Mesenchymal stem cell (in vitro differentiated cells and primary cell): ENCODE data around the gene GALNT7.

Experiments
- DNase-seq: peaks from one replicate; pipeline ENCODE4 v3.0.0-alpha.2; 2013
- H2AFZ ChIP-seq: one replicate; pipeline ENCODE4 v1.6.1; 2013; ENCODE audit warnings: low read depth, mild to moderate bottlenecking, control low read depth, inconsistent platforms, low read length, moderate library complexity
- H2AK5ac ChIP-seq: 2 replicates; pipeline ENCODE4 v1.6.1; 2013; ENCODE audit warnings: low read length, moderate library complexity, mild to moderate bottlenecking, inconsistent platforms; ENCODE audit not compliant: severe bottlenecking
- H2BK120ac ChIP-seq: one replicate; pipeline ENCODE4 v1.6.1; 2013; ENCODE audit warnings: low read depth, mild to moderate bottlenecking, inconsistent platforms, low read length, moderate library complexity
- H2BK12ac ChIP-seq, 2 experiments: one replicate each; pipeline ENCODE4 v1.6.1; 2013; ENCODE audit warnings: inconsistent platforms in 2 of 2, low read length in 2 of 2, mild to moderate bottlenecking in 2 of 2, moderate library complexity in 2 of 2, control low read depth in 1 of 2
- H2BK15ac ChIP-seq: one replicate; pipeline ENCODE4 v1.6.1; 2013; ENCODE audit warnings: mild to moderate bottlenecking, low read depth, inconsistent platforms; ENCODE audit not compliant: poor library complexity, severe bottlenecking
- H2BK5ac ChIP-seq: 2 replicates; pipeline ENCODE4 v1.6.1; 2013; ENCODE audit warnings: low read depth, mild to moderate bottlenecking, low read length, control low read depth, inconsistent platforms; ENCODE audit not compliant: poor library complexity, severe bottlenecking
- H3K14ac ChIP-seq, 2 experiments: one replicate each; pipeline ENCODE4 v1.6.1; 2013; ENCODE audit warnings: inconsistent platforms in 2 of 2, low read length in 2 of 2, control low read depth in 1 of 2, mild to moderate bottlenecking in 1 of 2, moderate library complexity in 1 of 2
- H3K18ac ChIP-seq, 2 experiments: one replicate each; pipeline ENCODE4 v1.6.1; 2013; ENCODE audit warnings: inconsistent platforms in 2 of 2, low read length in 2 of 2, control low read depth in 1 of 2, low read depth in 1 of 2, mild to moderate bottlenecking in 1 of 2
- H3K23ac ChIP-seq, 2 experiments: one replicate each; pipeline ENCODE4 v1.6.1; 2013; ENCODE audit warnings: inconsistent platforms in 2 of 2, low read length in 2 of 2, mild to moderate bottlenecking in 2 of 2, moderate library complexity in 2 of 2, control low read depth in 1 of 2
- H3K27ac ChIP-seq: 2 replicates; pipeline ENCODE4 v1.5.1; 2013; ENCODE audit warnings: mild to moderate bottlenecking, moderate library complexity, low read length, control low read depth, inconsistent platforms; ENCODE audit not compliant: poor library complexity, severe bottlenecking
- H3K27me3 ChIP-seq, 2 experiments: 2 replicates each; pipeline versions ENCODE4 v1.6.1 to v1.7.0; 2013; ENCODE audit warnings: low read length in 2 of 2, mild to moderate bottlenecking in 2 of 2, moderate library complexity in 2 of 2, control low read depth in 1 of 2, inconsistent platforms in 1 of 2; ENCODE audit not compliant: control insufficient read depth in 1 of 2, insufficient read depth in 1 of 2
- H3K36me3 ChIP-seq, 2 experiments: 2 replicates each; pipeline versions ENCODE4 v1.6.1 to v1.7.0; 2013; ENCODE audit warnings: low read length in 2 of 2, control low read depth in 1 of 2, inconsistent platforms in 1 of 2, low read depth in 1 of 2, mild to moderate bottlenecking in 1 of 2; ENCODE audit not compliant: insufficient read depth in 2 of 2, control insufficient read depth in 1 of 2
- H3K4ac ChIP-seq, 2 experiments: one replicate each; pipeline ENCODE4 v1.6.1; 2013; ENCODE audit warnings: inconsistent platforms in 2 of 2, low read length in 2 of 2, mild to moderate bottlenecking in 2 of 2, moderate library complexity in 2 of 2, control low read depth in 1 of 2, low read depth in 1 of 2
- H3K4me1 ChIP-seq: 2 replicates; pipeline ENCODE4 v1.6.1; 2013; ENCODE audit warnings: low read depth, low read length, control low read depth; ENCODE audit not compliant: control insufficient read depth, insufficient read depth
- H3K4me2 ChIP-seq: 2 replicates; pipeline ENCODE4 v1.6.1; 2013; ENCODE audit warnings: low read length, mild to moderate bottlenecking, inconsistent platforms; ENCODE audit not compliant: poor library complexity, severe bottlenecking
- H3K4me3 ChIP-seq, 2 experiments: 2 replicates each; pipeline versions ENCODE4 v1.5.1 to v1.7.0; 2013; ENCODE audit warnings: low read length in 2 of 2, mild to moderate bottlenecking in 2 of 2, control low read depth in 1 of 2, low read depth in 1 of 2; ENCODE audit not compliant: insufficient read depth in 1 of 2
- H3K79me1 ChIP-seq: replicated peaks from 2 replicates; pipeline ENCODE4 v1.6.1; 2013; ENCODE audit warnings: mild to moderate bottlenecking, control low read depth, low read length, inconsistent platforms; ENCODE audit not compliant: poor library complexity, severe bottlenecking
- H3K9ac ChIP-seq: 2 replicates; pipeline ENCODE4 v1.7.0; 2013; ENCODE audit warnings: mild to moderate bottlenecking, low read length, moderate library complexity
- H3K9me3 ChIP-seq: 2 replicates; pipeline ENCODE4 v1.7.0; 2013; ENCODE audit warnings: mild to moderate bottlenecking, low read length; ENCODE audit not compliant: control insufficient read depth
- H4K8ac ChIP-seq: one replicate; pipeline ENCODE4 v1.6.1; 2013; ENCODE audit warnings: inconsistent platforms, mild to moderate bottlenecking, low read length, moderate library complexity
- H4K91ac ChIP-seq: one replicate; pipeline ENCODE4 v1.6.1; 2013; ENCODE audit warnings: mild to moderate bottlenecking, low read length, inconsistent platforms
- WGBS: methylation state at CpG from one replicate; pipeline ENCODE4 v1.1.7; 2013; ENCODE audit warnings: mixed read lengths; 5-methylcytosine and 5-hydroxymethylcytosine counted together

GALNT7 gene

DNA sequence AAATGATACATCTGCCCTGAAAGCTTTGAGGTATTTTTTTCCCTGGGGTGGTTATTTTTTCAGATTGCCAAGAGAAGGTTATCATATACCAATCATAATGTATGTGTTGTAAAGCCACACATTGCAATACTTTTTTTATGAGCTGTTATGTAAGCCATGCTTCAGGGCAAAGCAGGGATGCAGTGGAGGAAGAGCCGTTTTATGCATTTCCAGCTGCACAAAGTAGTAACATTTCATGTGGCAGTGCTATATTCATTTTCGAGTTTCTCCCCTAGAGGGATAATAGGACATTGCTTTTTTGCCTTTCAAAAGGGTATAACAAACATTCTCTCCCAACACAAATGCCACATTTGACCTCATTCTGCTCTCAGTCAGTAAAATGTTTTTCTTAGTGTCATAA is 68.5 kb downstream of the GALNT7 start:
- Histone ChIP-seq H3K27me3 (no peaks in the 10 kb centered on the region), H3K9me3 (no peaks in the 10 kb centered on the region), H2BK15ac (no peak overlapping the region), H3K4me1 (peaks cover 3% of the 10 kb centered on the region), H3K4me3 (no peak overlapping the region), H3K4me2 (no peak overlapping the region), H2AK5ac (no peak overlapping the region), H2BK5ac (no peak overlapping the region), H3K23ac (no peak overlapping the region), H2BK120ac (no peak overlapping the region), H2AFZ (no peak overlapping the region), H3K18ac (no peak overlapping the region), H3K27ac (no peak overlapping the region), H3K4ac (no peak overlapping the region), H2BK12ac (no peak overlapping the region), H3K14ac (no peak overlapping the region), H3K36me3 (peaks cover 3 to 15% of the 10 kb centered on the region in 2 experiments), H4K8ac (no peak overlapping the region), H4K91ac (no peak overlapping the region), H3K9ac (no peak overlapping the region), H3K79me1 (peaks cover 11% of the 10 kb centered on the region)
- DNase-seq: no peak
- WGBS: 40% methylated on average over 2 of the region's 2 CpGs

- Histone ChIP-seq H3K4ac (no peak overlapping the region), H2BK120ac (no peak overlapping the region), H2AFZ (no peak overlapping the region), H3K4me3 (no peak overlapping the region), H4K8ac (no peak overlapping the region), H2BK12ac (no peak overlapping the region), H4K91ac (no peak overlapping the region), H3K79me1 (peaks cover 14% of the 10 kb centered on the region), H3K36me3 (peaks cover 3 to 11% of the 10 kb centered on the region in 2 experiments), H3K14ac (no peak overlapping the region), H3K9me3 (no peaks in the 10 kb centered on the region), H2BK5ac (no peak overlapping the region), H3K27me3 (no peaks in the 10 kb centered on the region), H3K18ac (no peak overlapping the region), H3K23ac (no peak overlapping the region), H3K4me2 (no peak overlapping the region), H3K9ac (peak overlapping the region; percentile 12), H3K4me1 (peaks cover 6% of the 10 kb centered on the region), H2AK5ac (no peak overlapping the region), H2BK15ac (no peak overlapping the region), H3K27ac (no peak overlapping the region)
- no peak for DNase-seq
- 94% methylated on average over 2 of the region's 2 CpGs for WGBS
Observed at GRCh38 chr4:173237762-173238161, 69.2 kb downstream of the GALNT7 start.

- DNase-seq: no peak
- Histone ChIP-seq H3K23ac (no peak overlapping the region), H3K18ac (no peak overlapping the region), H2AFZ (no peak overlapping the region), H2AK5ac (no peak overlapping the region), H2BK120ac (no peak overlapping the region), H3K36me3 (peaks cover 0 to under 1% of the 10 kb centered on the region in 2 experiments), H3K4me2 (no peak overlapping the region), H3K79me1 (peaks cover 10% of the 10 kb centered on the region), H3K14ac (no peak overlapping the region), H2BK5ac (no peak overlapping the region), H3K9me3 (no peaks in the 10 kb centered on the region), H2BK15ac (no peak overlapping the region), H3K9ac (no peak overlapping the region), H3K4me3 (no peak overlapping the region), H3K27me3 (no peaks in the 10 kb centered on the region), H4K8ac (no peak overlapping the region), H3K27ac (no peak overlapping the region), H2BK12ac (no peak overlapping the region), H3K4me1 (peaks cover 6% of the 10 kb centered on the region), H3K4ac (no peak overlapping the region), H4K91ac (no peak overlapping the region)
Observed at GRCh38 chr4:173240696-173241095, 72.1 kb downstream of the GALNT7 start.

DNA sequence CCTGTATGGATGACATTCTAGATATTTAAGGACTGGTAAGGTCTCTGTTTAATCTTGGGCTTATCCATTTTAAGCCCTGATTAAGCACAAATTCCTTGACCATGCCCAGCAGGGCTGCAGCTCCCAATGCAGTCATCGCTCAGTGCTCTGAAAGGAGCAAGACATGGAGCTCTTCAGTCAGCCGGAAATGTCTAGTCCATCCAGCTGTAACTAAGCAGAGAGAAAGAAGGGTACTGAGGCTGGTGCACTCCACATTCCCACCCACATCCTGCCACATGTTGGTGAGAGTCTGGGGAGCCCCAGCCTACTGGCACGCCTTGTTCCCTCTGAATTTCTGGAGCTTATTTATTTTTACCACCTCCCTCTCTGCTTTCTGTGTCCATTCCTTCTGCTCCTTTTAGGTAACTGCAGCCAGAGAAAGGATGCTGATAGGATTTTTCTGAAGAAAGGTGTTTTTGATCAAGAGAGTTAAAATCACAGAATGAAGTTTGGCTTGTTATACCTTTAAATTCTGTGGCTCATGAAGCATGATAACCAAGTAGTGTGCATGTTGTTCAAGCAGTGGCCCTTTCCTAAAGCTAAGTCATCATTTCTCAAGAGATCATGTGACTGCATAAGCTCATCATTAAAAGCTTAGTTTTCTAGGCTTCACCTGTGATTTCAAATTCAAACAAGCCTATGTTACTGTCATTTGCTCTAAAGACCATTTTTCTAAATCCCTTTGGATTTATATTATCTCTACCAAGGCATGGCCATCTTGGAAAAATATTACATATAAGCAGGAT is 74.0 kb downstream of the GALNT7 start:
- no peak for DNase-seq
- Histone ChIP-seq H3K79me1 (peaks cover 5% of the 10 kb centered on the region), H3K23ac (no peak overlapping the region), H3K4me3 (peak overlapping the region in 1 of 2 experiments; percentile 28), H2AK5ac (peak overlapping the region; percentile 88), H4K8ac (no peak overlapping the region), H2BK120ac (no peak overlapping the region), H2BK5ac (peak overlapping the region; percentile 35), H3K4ac (no peak overlapping the region), H3K14ac (no peak overlapping the region), H3K9ac (peak overlapping the region; percentile 69), H3K4me1 (peaks cover 5% of the 10 kb centered on the region), H4K91ac (no peak overlapping the region), H3K27me3 (no peaks in the 10 kb centered on the region), H3K36me3 (no peaks in the 10 kb centered on the region), H3K27ac (peak overlapping the region; percentile 84), H3K18ac (no peak overlapping the region), H2BK12ac (no peak overlapping the region), H2AFZ (no peak overlapping the region), H2BK15ac (no peak overlapping the region), H3K9me3 (no peaks in the 10 kb centered on the region), H3K4me2 (no peak overlapping the region)
- 86% methylated on average over 3 of the region's 3 CpGs for WGBS
